PFSK-1 (cell line): ENCODE data around the gene POLL.

Experiments used
- FOXP2 ChIP-seq: optimal IDR thresholded peaks from 2 replicates; pipeline ENCODE3; 2011; ENCODE audit warnings: borderline replicate concordance, control low read depth, inconsistent platforms; ENCODE audit not compliant: insufficient read depth; ENCODE audit errors: extremely low read length, extremely low read depth
- POLR2AphosphoS5 ChIP-seq: IDR thresholded peaks from 2 replicates; pipeline ENCODE4 v1.6.1; 2012; ENCODE audit warnings: low read depth, mild to moderate bottlenecking, control low read depth, low read length, moderate library complexity
- SIN3A ChIP-seq: IDR thresholded peaks from 2 replicates; pipeline ENCODE4 v1.6.1; 2012; ENCODE audit warnings: mild to moderate bottlenecking, low read length, moderate library complexity, borderline replicate concordance; ENCODE audit not compliant: insufficient read depth
- TAF1 ChIP-seq: IDR thresholded peaks from 2 replicates; pipeline ENCODE4 v1.6.1; 2012; ENCODE audit warnings: low read length, control low read depth, borderline replicate concordance; ENCODE audit not compliant: insufficient read depth
- TF ChIP-seq, protein P1 (sequence below), 2 experiments: IDR thresholded peaks; 2 replicates each; pipeline versions ENCODE4 v1.6.1 to v1.8.0; 2011 to 2012; ENCODE audit warnings: low read depth in 2 of 2, low read length in 2 of 2, control low read depth in 1 of 2, inconsistent platforms in 1 of 2, mild to moderate bottlenecking in 1 of 2, moderate library complexity in 1 of 2; ENCODE audit not compliant: insufficient read depth in 1 of 2

POLL gene

DNA sequence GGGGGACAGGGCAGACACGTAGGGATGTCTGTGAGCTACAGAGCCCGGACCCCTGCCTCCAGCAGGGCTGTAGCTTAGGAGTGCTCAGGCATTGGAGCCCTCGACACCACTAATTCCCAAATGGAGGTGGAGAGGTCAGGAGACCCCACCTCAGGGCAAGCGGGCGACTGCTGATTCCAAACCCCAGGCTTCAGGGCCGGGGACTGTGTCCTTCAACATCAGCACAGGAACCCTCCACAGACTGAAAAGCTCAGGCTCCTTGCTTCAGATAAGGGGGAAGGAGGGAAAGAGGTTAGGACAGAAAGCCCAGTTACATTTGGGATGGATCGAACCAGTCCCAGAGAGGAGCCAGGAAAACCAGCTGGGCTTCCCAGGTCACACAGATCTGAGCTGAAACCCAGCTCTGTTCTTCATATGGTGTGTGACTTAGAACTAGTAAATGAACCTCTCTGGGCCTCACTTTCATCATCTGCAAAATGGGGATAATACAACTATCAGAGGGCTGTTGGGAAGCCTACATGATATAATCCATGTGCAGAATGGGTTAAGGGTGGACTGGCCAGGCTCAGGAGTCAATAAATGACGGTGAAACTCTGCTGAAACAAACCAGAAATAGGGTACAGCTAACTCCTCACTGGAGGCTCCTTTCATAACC lies 16.7 kb downstream of the POLL start:
- TF ChIP-seq POLR2AphosphoS5, result no peak

DNA sequence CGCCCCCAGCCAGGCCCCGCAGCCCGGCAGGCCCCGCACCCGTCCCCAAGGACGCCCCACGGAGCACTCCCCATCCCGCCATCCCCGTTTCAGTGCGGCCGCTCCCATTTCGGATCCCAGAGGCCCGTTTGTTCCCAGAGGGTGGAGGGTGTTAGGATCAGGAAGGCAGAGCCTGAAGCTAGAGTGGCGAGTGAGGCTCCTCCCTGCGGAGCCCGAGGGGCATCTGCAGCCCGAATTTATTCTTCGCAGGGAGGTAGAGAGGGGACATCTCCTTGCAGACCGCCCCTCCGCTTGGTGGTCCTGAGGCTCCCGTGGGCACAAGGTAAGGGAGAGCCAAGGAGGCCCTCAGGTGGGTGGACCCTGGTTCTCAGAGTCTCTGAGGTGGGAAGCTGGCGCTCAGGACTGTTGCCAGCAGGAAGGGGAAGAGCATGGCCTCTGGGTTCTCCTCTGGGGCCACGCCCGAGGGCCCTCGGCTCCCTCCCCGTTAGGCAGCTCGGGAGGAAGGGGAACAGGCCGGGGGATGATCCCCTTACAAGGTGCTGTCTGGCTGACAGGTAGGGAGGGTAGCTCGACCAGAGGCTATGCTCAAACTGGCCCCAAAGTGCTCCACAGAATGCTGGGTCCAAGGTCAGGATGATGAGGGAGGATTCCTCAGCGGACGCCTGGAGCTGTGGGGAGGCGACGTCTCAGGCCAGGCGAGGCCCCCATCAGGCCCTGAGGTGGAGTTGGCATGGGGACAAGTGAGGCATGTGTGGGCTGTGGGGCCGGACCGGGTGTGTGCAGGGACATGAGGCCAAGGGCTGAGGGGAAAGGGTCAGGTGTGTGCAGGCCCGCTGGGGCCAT lies 17.4 kb downstream of the POLL start:
- no peak for TF ChIP-seq FOXP2
- TF ChIP-seq SIN3A, result no peak
- TF ChIP-seq POLR2AphosphoS5, result no peak

DNA sequence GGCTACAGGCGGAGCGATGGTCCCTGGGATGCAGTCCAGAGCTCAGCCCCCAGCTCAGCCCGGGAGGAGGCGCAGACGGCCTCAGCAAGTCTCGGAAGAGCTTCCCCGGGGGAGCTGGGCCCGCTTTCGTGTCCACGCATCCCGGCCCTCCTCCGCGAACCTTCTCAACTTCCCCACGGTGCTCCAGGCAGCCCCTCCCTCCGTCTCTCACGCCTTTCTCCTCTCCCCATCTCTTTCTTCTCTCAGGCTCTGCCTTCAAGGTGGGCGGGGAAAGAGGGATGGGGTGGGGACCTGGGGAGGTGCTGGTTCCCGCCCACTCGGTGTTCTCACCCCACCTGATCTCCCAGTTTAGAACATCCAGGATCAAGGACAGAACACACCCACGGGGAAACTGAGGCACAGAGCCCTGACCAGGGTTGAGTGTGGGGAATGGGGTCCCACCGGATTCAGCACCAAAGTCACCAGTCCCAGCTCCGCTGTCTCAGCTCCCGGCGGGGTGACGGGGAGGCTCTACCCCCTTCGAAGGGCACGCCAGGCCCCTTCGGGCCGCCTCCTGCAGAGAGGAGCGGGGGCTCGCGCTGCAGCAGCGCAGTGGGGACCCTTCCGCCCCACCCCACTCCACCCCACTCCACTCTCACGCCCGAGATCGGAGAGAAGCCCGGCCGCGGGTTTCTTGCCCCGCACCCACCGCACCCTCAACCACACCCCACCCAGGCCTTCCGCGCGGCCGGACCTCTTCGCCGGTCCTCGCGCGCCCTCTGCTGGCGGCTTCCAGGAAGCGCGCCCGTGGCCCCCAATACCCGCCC lies 18.2 kb downstream of the POLL start:
- no peak for TF ChIP-seq FOXP2
- no peak for TF ChIP-seq TAF1
- TF ChIP-seq POLR2AphosphoS5, result no peak
- TF ChIP-seq SIN3A, result no peak

DNA sequence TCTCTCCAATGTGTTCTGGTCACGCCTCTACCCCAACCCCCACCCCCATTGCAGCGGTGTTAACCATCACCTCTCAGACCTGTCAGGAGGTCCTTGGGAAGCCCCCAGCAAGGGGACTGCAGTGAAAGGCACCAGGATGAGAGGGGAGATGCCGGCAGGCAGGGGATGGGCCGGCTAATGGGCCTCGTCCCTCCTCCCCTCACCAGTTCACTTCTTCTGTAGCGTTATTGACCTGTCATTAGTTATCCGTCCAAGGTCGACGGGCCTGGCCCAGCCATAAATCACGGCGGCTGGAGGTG lies 18.8 kb downstream of the POLL start:
- no peak for TF ChIP-seq POLR2AphosphoS5
- TF ChIP-seq, protein P1, sequence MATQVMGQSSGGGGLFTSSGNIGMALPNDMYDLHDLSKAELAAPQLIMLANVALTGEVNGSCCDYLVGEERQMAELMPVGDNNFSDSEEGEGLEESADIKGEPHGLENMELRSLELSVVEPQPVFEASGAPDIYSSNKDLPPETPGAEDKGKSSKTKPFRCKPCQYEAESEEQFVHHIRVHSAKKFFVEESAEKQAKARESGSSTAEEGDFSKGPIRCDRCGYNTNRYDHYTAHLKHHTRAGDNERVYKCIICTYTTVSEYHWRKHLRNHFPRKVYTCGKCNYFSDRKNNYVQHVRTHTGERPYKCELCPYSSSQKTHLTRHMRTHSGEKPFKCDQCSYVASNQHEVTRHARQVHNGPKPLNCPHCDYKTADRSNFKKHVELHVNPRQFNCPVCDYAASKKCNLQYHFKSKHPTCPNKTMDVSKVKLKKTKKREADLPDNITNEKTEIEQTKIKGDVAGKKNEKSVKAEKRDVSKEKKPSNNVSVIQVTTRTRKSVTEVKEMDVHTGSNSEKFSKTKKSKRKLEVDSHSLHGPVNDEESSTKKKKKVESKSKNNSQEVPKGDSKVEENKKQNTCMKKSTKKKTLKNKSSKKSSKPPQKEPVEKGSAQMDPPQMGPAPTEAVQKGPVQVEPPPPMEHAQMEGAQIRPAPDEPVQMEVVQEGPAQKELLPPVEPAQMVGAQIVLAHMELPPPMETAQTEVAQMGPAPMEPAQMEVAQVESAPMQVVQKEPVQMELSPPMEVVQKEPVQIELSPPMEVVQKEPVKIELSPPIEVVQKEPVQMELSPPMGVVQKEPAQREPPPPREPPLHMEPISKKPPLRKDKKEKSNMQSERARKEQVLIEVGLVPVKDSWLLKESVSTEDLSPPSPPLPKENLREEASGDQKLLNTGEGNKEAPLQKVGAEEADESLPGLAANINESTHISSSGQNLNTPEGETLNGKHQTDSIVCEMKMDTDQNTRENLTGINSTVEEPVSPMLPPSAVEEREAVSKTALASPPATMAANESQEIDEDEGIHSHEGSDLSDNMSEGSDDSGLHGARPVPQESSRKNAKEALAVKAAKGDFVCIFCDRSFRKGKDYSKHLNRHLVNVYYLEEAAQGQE (IDR thresholded peaks at IDR 0.05; ENCODE audit: insufficient read depth in 1 of 2, low read depth in 2 of 2, low read length in 2 of 2), result no peak
- TF ChIP-seq FOXP2, result no peak
- TF ChIP-seq SIN3A, result no peak
- TF ChIP-seq TAF1, result no peak

DNA sequence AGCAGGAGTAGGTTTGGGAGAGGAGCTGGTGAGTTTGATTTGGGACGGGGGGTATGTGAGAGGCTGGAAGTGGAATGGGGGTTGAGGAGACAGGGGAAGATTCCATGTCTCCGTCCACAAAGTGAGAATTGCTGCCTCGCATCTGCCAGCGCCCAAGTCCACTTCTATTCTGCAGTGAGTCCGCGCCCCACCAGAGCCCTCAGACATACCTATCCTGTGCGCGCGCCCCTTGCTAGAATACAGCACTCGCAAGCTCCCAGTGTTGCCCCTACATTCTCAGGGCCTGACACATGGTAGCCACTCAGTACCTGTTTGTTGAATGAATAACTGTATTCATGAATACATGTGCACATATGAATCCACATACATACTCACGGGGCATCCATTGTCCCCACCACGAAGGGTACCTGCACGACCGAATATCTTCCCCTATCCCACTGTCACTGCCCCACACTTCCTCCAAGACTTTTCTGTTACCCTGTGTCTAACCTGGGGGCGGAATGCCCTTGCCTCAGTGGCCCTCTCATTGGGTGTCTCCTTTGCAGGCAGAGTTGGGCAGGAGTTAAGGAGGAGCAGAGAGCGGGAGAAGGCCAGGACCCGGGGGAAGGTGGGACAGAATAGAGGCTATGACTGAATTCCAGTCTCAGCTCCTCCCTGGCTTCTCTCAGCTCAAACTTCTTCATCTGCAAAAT lies 19.9 kb downstream of the POLL start:
- TF ChIP-seq, protein P1 (IDR thresholded peaks at IDR 0.05; ENCODE audit: insufficient read depth in 1 of 2, low read depth in 2 of 2, low read length in 2 of 2), result no peak
- no peak for TF ChIP-seq POLR2AphosphoS5
- no peak for TF ChIP-seq SIN3A
- no peak for TF ChIP-seq TAF1
- no peak for TF ChIP-seq FOXP2

DNA sequence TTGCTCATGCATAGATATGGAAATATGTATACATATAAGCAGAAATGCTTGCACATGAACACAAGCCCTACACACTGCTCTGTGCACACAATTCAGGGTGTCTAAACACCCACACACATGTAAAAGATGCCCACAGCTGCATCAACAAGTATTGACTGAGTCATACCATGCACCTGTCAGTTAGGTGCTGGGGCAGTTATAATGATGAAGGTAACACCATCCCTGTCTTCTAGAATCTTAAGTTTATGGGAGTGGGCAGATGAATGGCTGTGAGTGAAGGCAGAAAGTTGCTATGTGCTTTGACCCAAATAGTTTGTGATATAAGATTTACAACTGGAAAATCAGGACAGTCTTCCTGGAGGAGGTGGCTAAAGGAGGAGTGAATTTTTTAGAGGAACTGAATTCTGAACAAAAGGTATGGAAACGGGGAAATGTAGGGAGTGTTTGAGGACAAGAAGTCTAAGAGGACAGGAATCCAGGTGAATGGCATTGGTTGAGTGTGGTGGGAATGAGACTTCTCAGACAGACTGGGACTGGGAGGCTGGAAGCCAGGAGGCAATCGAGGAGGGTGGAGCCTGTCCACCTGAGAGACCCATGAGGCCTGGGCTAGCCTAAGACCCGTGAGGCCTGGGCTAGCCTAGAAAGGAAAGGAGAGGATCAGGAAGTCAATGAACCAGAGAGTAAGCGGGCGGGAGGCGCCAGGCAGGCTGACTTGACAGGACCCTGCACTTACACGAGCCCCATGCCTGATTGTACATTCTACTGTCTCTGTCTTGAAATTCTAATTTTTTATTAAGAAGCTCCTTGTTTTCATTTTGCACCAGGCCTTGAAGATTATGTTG lies 20.7 kb downstream of the POLL start:
- TF ChIP-seq, protein P1 (IDR thresholded peaks at IDR 0.05; ENCODE audit: insufficient read depth in 1 of 2, low read depth in 2 of 2, low read length in 2 of 2), result no peak
- TF ChIP-seq TAF1 (no peak), SIN3A (no peak), FOXP2 (no peak), POLR2AphosphoS5 (no peak)
